IMR-90 (cell line): ENCODE results near the gene ADAMTS16. TPM values are rescaled to one million over a fixed set of nuclear protein-coding genes. Genes with fewer than 3 reads are reported as not detected.

Experiments
- ATAC-seq: fragments of 200-7000 bp; cut with Tn5 transposase; 2 replicates; pipeline ENCODE4 v1.9.1; 2020; ENCODE audit warnings: low read depth, mild to moderate bottlenecking, moderate library complexity
- BruUV-seq: library from RNA; stranded (reverse); fragments of 400-500 nt; replicated peaks from 2 replicates; lab custom pipeline; 2021; lab: Mats Ljungman, UMichigan
- CTCF ChIA-PET: fragments of 300-600 bp; formaldehyde crosslinking; extraction: SDS; loops from one replicate; lab custom pipeline; 2021; ENCODE audit warnings: antibody characterized with exemption; lab: Yijun Ruan, JAX
- POLR2A ChIA-PET: fragments of 300-600 bp; sonication (Branson Sonifier 250); formaldehyde crosslinking; loops from one replicate; lab custom pipeline; 2022; ENCODE audit warnings: antibody characterized with exemption; ENCODE audit not compliant: unreplicated experiment; lab: Charles Lee
- DNase-seq: peaks from one replicate; pipeline ENCODE4 v3.0.0; 2013
- H2AFZ ChIP-seq: replicated peaks from 2 replicates; pipeline ENCODE3; 2013; ENCODE audit warnings: low read length, mild to moderate bottlenecking; ENCODE audit not compliant: poor library complexity
- H2AK5ac ChIP-seq: 2 replicates; pipeline ENCODE4 v1.6.1; 2013; ENCODE audit warnings: low read depth, low read length, inconsistent platforms
- H2AK9ac ChIP-seq: replicated peaks from 2 replicates; pipeline ENCODE3; 2013; ENCODE audit warnings: mild to moderate bottlenecking, low read depth, low read length, moderate library complexity; ENCODE audit not compliant: poor library complexity
- H2BK120ac ChIP-seq: 2 replicates; pipeline ENCODE4 v1.6.1; 2013; ENCODE audit warnings: low read depth, low read length, inconsistent platforms
- H2BK15ac ChIP-seq: 3 replicates; pipeline ENCODE4 v1.6.1; 2013; ENCODE audit warnings: low read depth, low read length, inconsistent platforms
- H2BK20ac ChIP-seq: 2 replicates; pipeline ENCODE4 v1.6.1; 2013; ENCODE audit warnings: low read depth, mild to moderate bottlenecking, inconsistent platforms, low read length, moderate library complexity
- H2BK5ac ChIP-seq: 2 replicates; pipeline ENCODE4 v1.6.1; 2013; ENCODE audit warnings: mild to moderate bottlenecking, low read depth, low read length, inconsistent platforms; ENCODE audit not compliant: poor library complexity, severe bottlenecking
- H3K14ac ChIP-seq: replicated peaks from 2 replicates; pipeline ENCODE4 v1.6.1; 2013; ENCODE audit warnings: low read depth, low read length, inconsistent platforms
- H3K18ac ChIP-seq: 2 replicates; pipeline ENCODE4 v1.6.1; 2013; ENCODE audit warnings: low read depth, low read length, control low read depth
- H3K23ac ChIP-seq: 2 replicates; pipeline ENCODE4 v1.6.1; 2013; ENCODE audit warnings: low read depth, low read length, inconsistent platforms
- H3K27ac ChIP-seq: 2 replicates; pipeline ENCODE4 v1.5.1; 2013; ENCODE audit warnings: mild to moderate bottlenecking, control low read depth, low read length; ENCODE audit not compliant: insufficient read depth
- H3K27me3 ChIP-seq: 2 replicates; pipeline ENCODE4 v1.6.1; 2013; ENCODE audit warnings: low read length; ENCODE audit not compliant: control insufficient read depth, insufficient read depth
- H3K36me3 ChIP-seq: 2 replicates; pipeline ENCODE4 v1.6.1; 2013; ENCODE audit warnings: low read length, mixed read lengths; ENCODE audit not compliant: control insufficient read depth, insufficient read depth
- H3K4ac ChIP-seq: 2 replicates; pipeline ENCODE4 v1.6.1; 2013; ENCODE audit warnings: low read depth, low read length, inconsistent platforms
- H3K4me1 ChIP-seq: 2 replicates; pipeline ENCODE4 v1.6.1; 2013; ENCODE audit warnings: low read length, mixed read lengths; ENCODE audit not compliant: control insufficient read depth, insufficient read depth
- H3K4me2 ChIP-seq: 2 replicates; pipeline ENCODE4 v1.6.1; 2013; ENCODE audit warnings: low read depth, mild to moderate bottlenecking, control low read depth, low read length, moderate library complexity
- H3K4me3 ChIP-seq: 2 replicates; pipeline ENCODE4 v1.5.1; 2013; ENCODE audit warnings: low read depth, mild to moderate bottlenecking, control low read depth, low read length, moderate library complexity; ENCODE audit not compliant: insufficient read depth
- H3K56ac ChIP-seq: 2 replicates; pipeline ENCODE4 v1.6.1; 2013; ENCODE audit warnings: low read length, inconsistent platforms; ENCODE audit not compliant: insufficient read depth; ENCODE audit errors: extremely low read depth
- H3K79me1 ChIP-seq, 2 experiments: 2 replicates each; pipeline ENCODE4 v1.6.1; 2013; ENCODE audit warnings: low read length in 2 of 2, inconsistent platforms in 1 of 2, low read depth in 1 of 2
- H3K9ac ChIP-seq: 2 replicates; pipeline ENCODE4 v1.6.1; 2013; ENCODE audit warnings: low read depth, low read length, control low read depth
- H3K9me1 ChIP-seq: 2 replicates; pipeline ENCODE4 v1.6.1; 2013; ENCODE audit warnings: low read length, inconsistent platforms; ENCODE audit not compliant: insufficient read depth
- H3K9me3 ChIP-seq: 2 replicates; pipeline ENCODE4 v1.6.1; 2013; ENCODE audit warnings: low read length; ENCODE audit not compliant: control insufficient read depth, insufficient read depth
- H4K20me1 ChIP-seq: 2 replicates; pipeline ENCODE4 v1.6.1; 2013; ENCODE audit warnings: low read length, inconsistent platforms; ENCODE audit not compliant: insufficient read depth
- H4K5ac ChIP-seq: 2 replicates; pipeline ENCODE4 v1.6.1; 2013; ENCODE audit warnings: mild to moderate bottlenecking, low read depth, low read length, control low read depth
- H4K8ac ChIP-seq, 2 experiments: 2 replicates each; pipeline ENCODE4 v1.6.1; 2013; ENCODE audit warnings: low read depth in 2 of 2, low read length in 2 of 2, control low read depth in 1 of 2, inconsistent platforms in 1 of 2
- H4K91ac ChIP-seq: 2 replicates; pipeline ENCODE4 v1.6.1; 2013; ENCODE audit warnings: low read depth, low read length, inconsistent platforms; ENCODE audit not compliant: insufficient read depth
- BHLHE40 ChIP-seq: fragments of 150-350 bp; IDR thresholded peaks from 2 replicates; pipeline ENCODE4 v1.6.1; 2016; ENCODE audit warnings: mild to moderate bottlenecking, low read depth, low read length
- CEBPB ChIP-seq: IDR thresholded peaks from 2 replicates; pipeline ENCODE4 v1.6.1; 2012; ENCODE audit warnings: low read depth, low read length, improper control_type of control experiment
- CHD1 ChIP-seq: IDR thresholded peaks from 2 replicates; pipeline ENCODE4 v1.6.1; 2012; ENCODE audit warnings: low read depth, low read length, improper control_type of control experiment
- CTCF ChIP-seq: conservative IDR thresholded peaks from 2 replicates; pipeline ENCODE4 v1.5.1; 2012; ENCODE audit warnings: mild to moderate bottlenecking, low read depth, low read length, improper control_type of control experiment
- FOS ChIP-seq: fragments of 150-350 bp; IDR thresholded peaks from 2 replicates; pipeline ENCODE4 v1.6.1; 2016; ENCODE audit warnings: low read depth, low read length
- MAFK ChIP-seq: IDR thresholded peaks from 2 replicates; pipeline ENCODE4 v1.6.1; 2012; ENCODE audit warnings: low read depth, low read length, improper control_type of control experiment
- MAZ ChIP-seq: IDR thresholded peaks from 2 replicates; pipeline ENCODE4 v1.6.1; 2012; ENCODE audit warnings: low read depth, mild to moderate bottlenecking, low read length, improper control_type of control experiment, moderate library complexity, borderline replicate concordance
- MXI1 ChIP-seq: IDR thresholded peaks from 2 replicates; pipeline ENCODE4 v1.6.1; 2012; ENCODE audit warnings: low read depth, mild to moderate bottlenecking, low read length, moderate library complexity, borderline replicate concordance
- NFE2L2 ChIP-seq: fragments of 150-350 bp; IDR thresholded peaks from 2 replicates; pipeline ENCODE4 v1.6.1; 2016; ENCODE audit warnings: low read depth, mild to moderate bottlenecking, low read length
- POLR2A ChIP-seq: IDR thresholded peaks from 2 replicates; pipeline ENCODE4 v1.6.1; 2012; ENCODE audit warnings: mild to moderate bottlenecking, low read depth, low read length
- RAD21 ChIP-seq: IDR thresholded peaks from 2 replicates; pipeline ENCODE4 v1.6.1; 2012; ENCODE audit warnings: low read length, improper control_type of control experiment
- RCOR1 ChIP-seq: IDR thresholded peaks from 2 replicates; pipeline ENCODE4 v1.6.1; 2012; ENCODE audit warnings: mild to moderate bottlenecking, low read length, improper control_type of control experiment; ENCODE audit not compliant: insufficient replicate concordance
- RFX5 ChIP-seq: IDR thresholded peaks from 2 replicates; pipeline ENCODE4 v1.8.0; 2012; ENCODE audit warnings: low read depth, mild to moderate bottlenecking, low read length, moderate library complexity
- SMC3 ChIP-seq: fragments of 150-350 bp; IDR thresholded peaks from 2 replicates; pipeline ENCODE4 v1.6.1; 2016; ENCODE audit warnings: low read depth, mild to moderate bottlenecking, antibody characterized with exemption, low read length, moderate library complexity
- WGBS, 2 experiments: methylation state at CpG; one replicate each; pipeline versions ENCODE4 v1.1.5 to v1.1.7; 2013; ENCODE audit warnings: missing lambda C conversion rate in 2 of 2; ENCODE audit not compliant: insufficient read length in 1 of 2; ENCODE audit errors: extremely low coverage in 2 of 2; 5-methylcytosine and 5-hydroxymethylcytosine counted together
- dilution Hi-C: fragments of 300-500 bp; cut with HindIII; formaldehyde crosslinking; loops from one replicate; pipeline ENCODE4 v1.14.3; 2018; ENCODE audit warnings: low sequenced_read_pairs; ENCODE audit not compliant: unreplicated experiment
- in situ Hi-C: fragments of 300-500 bp; cut with MboI; formaldehyde crosslinking; loops from 3 replicates; pipeline ENCODE4 v1.14.3; 2019; ENCODE audit warnings: low sequenced_read_pairs, inconsistent platforms, mixed read lengths
- intact Hi-C: fragments of 100-400 bp; cut with micrococcal nuclease; formaldehyde crosslinking; loops from 2 replicates; pipeline ENCODE4 v1.10.0; 2022
- polyA plus RNA-seq, 3 experiments: library from polyadenylated mRNA; depleted of rRNA; stranded (reverse); fragments of >200 nt; gene quantifications; 2 replicates each; pipeline ENCODE4 v1.2.3, GENCODE V29; 2012; ENCODE audit warnings: low replicate concordance in 1 of 3
- total RNA-seq: library from RNA; depleted of rRNA; stranded (reverse); fragments of >200 nt; gene quantifications from 2 replicates; pipeline ENCODE4 v1.2.3, GENCODE V29; 2012
- TF ChIP-seq, protein P1 (sequence below): fragments of 150-350 bp; IDR thresholded peaks from 2 replicates; pipeline ENCODE4 v1.6.1; 2017; ENCODE audit warnings: mild to moderate bottlenecking, antibody characterized with exemption, low read length, low read depth
- TF ChIP-seq, protein P2 (sequence below): fragments of 150-350 bp; IDR thresholded peaks from 2 replicates; pipeline ENCODE4 v1.6.1; 2016; ENCODE audit warnings: low read depth, mild to moderate bottlenecking, low read length, moderate library complexity, borderline replicate concordance

ADAMTS16 gene
- total and polyA plus RNA-seq, 2 of the 4 experiments (the other 2 are of a cell fraction), result 0.09 to 0.18 TPM

- intact Hi-C loops, result no loop called here
- WGBS, 2 experiments, result no CpG with 5 or more reads among the region's 1 CpG
- POLR2A ChIA-PET, result no interaction called here
- H3K9ac ChIP-seq, result no peak overlapping the region
- no peak overlapping the region for H2BK5ac ChIP-seq
- H3K27me3 ChIP-seq, result no peaks in the 10 kb centered on the region
- H2AK9ac ChIP-seq, result no peak overlapping the region
- H3K36me3 ChIP-seq, result no peaks in the 10 kb centered on the region
- no peaks in the 10 kb centered on the region for H3K4me1 ChIP-seq
- no peaks in the 10 kb centered on the region for H3K9me1 ChIP-seq
- H4K8ac ChIP-seq, result no peak overlapping the region
- no peak overlapping the region for H3K4ac ChIP-seq
- no peak for DNase-seq
- ATAC-seq, result no peak
- no peak overlapping the region for H3K18ac ChIP-seq
- H2AK5ac ChIP-seq, result no peak overlapping the region
- H3K4me3 ChIP-seq, result no peak overlapping the region
- H4K5ac ChIP-seq, result no peak overlapping the region
- H3K56ac ChIP-seq, result no peak overlapping the region
- in situ Hi-C loops, result no loop called here
- no peaks in the 10 kb centered on the region for H3K79me1 ChIP-seq
- TF ChIP-seq RFX5, result no peak
- no peak for TF ChIP-seq CHD1
- no peak for TF ChIP-seq CEBPB
- TF ChIP-seq FOS, result no peak
- no peak for TF ChIP-seq NFE2L2
- TF ChIP-seq, protein P1, sequence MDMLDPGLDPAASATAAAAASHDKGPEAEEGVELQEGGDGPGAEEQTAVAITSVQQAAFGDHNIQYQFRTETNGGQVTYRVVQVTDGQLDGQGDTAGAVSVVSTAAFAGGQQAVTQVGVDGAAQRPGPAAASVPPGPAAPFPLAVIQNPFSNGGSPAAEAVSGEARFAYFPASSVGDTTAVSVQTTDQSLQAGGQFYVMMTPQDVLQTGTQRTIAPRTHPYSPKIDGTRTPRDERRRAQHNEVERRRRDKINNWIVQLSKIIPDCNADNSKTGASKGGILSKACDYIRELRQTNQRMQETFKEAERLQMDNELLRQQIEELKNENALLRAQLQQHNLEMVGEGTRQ, result no peak
- TF ChIP-seq RAD21, result no peak
- no peak for TF ChIP-seq CTCF
- TF ChIP-seq RCOR1, result no peak
- TF ChIP-seq MAZ, result no peak
- no peak for TF ChIP-seq MXI1
- TF ChIP-seq, protein P2, sequence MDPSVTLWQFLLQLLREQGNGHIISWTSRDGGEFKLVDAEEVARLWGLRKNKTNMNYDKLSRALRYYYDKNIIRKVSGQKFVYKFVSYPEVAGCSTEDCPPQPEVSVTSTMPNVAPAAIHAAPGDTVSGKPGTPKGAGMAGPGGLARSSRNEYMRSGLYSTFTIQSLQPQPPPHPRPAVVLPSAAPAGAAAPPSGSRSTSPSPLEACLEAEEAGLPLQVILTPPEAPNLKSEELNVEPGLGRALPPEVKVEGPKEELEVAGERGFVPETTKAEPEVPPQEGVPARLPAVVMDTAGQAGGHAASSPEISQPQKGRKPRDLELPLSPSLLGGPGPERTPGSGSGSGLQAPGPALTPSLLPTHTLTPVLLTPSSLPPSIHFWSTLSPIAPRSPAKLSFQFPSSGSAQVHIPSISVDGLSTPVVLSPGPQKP, result no peak
- TF ChIP-seq MAFK, result no peak
- TF ChIP-seq POLR2A, result no peak
- TF ChIP-seq SMC3, result no peak
- TF ChIP-seq BHLHE40, result no peak
- H2BK20ac ChIP-seq, result no peak overlapping the region
- no peak overlapping the region for H2AFZ ChIP-seq
- H4K91ac ChIP-seq, result no peak overlapping the region
- peaks cover 11% of the 10 kb centered on the region for H3K9me3 ChIP-seq
- no TSS peak for BruUV-seq
- H3K14ac ChIP-seq, result no peak overlapping the region
- no peak overlapping the region for H2BK15ac ChIP-seq
- H3K23ac ChIP-seq, result no peak overlapping the region
- CTCF ChIA-PET, result no interaction called here
- no peaks in the 10 kb centered on the region for H4K20me1 ChIP-seq
- no peak overlapping the region for H2BK120ac ChIP-seq
- H3K4me2 ChIP-seq, result no peak overlapping the region
- H3K27ac ChIP-seq, result no peak overlapping the region
- dilution Hi-C loops, result no loop called here
Measured at GRCh38 chr5:5104550-5104949, 35.6 kb upstream of the ADAMTS16 start.
